GM19455 (cell line): ENCODE results near the gene ABHD12.
"Not testable (repeated sequence)": the region's sequence is repeated elsewhere in the genome, so short reads cannot be mapped to it uniquely, and the experiment has no call there.

Experiments
- ATAC-seq: cut with Tn5 transposase; IDR thresholded peaks from one replicate; pipeline ENCODE4 v1.9.1; 2021; ENCODE audit not compliant: unreplicated experiment

ABHD12 gene

DNA sequence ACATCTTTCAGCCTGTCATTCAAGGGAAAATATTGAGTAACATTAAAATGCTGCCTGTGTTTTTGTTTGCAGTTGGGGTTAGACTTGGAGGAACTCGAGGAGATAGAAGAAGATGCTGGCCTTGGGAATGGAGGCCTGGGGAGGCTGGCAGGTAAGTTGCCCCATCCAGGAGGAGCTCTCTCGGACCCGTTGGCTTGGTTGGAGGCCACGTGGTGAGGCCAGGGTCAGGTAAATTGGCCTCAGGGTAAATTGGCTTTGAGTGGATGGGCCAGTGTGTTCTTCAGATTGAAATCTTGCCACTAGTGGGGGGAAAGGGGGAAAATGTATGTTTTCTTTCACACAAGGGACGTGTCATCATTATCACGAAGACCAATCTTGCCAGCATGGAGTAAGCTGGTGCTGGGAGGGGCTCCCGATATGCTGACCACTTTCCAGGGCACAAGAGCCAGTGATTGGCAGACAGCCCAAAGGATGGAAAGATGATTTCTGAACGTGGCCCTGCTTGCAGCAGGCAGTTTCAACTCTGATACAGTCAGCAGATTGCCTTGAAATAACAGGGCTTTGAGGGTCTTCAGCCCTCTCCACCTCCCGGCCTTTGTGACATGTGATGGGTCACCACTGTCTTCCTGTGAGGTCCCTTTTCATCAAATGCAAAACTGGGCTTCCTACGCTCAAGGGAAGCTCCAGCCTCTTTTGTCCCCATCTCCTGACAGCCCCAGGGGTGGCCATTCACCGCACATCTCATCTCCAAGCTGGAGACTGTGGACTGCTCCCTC is 121.4 kb downstream of the ABHD12 start:
- ATAC-seq = no peak

DNA sequence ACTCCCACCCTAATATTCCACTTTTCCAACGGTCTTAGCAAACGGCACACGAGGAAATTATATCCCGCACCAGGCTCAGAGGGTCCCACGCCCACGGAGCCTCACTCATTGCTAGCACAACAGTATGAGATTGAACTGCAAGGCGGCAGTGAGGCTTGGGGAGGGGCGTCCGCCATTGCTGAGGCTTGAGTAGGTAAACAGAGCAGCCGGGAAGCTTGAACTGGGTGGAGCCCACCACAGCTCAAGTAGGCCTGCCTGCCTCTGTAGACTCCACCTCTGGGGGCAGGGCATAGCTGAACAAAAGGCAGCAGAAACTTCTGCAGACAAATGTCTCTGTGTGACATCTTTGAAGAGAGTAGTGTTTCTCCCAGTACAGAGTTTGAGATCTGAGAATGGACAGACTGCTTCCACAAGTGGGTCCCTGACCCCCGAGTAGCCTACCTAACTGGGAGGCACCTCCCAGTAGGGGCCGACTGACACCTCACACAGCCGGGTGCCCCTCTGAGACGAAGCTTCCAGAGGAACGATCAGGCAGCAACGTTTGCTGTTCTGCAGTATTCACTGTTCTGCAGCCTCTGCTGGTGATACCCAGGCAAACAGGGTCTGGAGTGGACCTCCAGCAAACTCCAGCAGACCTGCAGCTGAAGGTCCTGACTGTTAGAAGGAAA is 129.7 kb downstream of the ABHD12 start:
- not testable (repeated sequence) for ATAC-seq

DNA sequence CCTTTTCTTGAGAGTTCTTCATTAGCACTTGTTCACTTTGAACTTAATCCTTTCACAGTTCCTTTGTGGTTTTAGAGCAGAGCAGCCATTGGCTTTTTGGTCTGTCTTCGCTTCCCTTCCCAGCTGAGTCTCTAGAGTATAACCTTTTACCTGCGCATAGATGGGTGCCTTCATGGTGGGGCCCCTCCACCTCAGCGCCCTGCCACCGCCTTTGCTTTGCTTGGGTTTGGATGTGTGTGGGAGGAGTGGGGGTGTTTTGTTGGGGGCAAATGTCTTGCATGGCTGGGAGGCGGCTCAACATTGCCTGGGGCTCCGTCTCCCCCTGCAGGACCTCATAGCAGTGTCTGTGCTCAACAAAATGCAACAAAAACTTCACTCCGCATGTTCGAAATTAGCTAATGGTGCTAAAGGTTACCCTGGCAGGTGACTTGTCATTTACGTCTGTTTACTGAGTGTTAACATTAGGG is 130.8 kb downstream of the ABHD12 start:
- ATAC-seq = no peak

DNA sequence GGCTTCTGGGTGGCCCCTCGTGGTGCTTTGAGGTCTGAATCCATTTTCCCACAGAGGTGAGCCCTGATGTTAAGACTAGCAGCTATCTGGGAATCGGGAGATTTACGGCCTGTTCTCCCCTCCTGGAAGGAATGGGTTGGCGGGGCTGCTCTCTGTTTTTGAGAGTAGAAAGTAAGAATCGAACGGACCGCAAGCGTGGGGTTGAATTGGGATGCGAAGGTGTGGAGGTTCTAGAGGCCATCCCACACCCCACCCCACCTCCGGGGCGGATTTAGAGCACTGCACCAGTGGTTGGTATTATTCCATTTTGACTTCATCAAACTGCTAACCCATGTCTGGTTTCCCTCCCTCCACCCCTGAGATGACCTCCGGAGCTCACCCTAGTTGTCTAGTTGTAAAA is 131.3 kb downstream of the ABHD12 start:
- ATAC-seq = no peak

DNA sequence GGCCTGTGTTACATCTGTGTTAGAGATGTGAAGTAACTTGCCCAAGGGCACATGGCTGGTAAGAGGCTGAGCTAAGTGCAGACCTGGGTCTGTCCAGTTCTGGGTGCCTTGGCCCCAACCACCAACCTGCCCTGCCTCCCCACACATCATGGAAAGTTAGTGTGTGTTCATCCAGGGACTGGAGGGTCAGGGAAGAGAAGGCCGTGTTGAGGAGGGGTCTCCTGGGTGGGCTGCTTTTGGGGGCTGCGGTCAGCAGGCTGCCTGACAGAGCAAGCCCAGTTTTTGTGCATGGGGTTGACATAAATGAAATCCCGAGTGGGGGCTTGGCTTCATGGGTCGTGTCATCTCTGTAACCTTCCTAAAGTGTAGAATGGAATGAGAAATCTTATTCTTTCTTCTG is 131.8 kb downstream of the ABHD12 start:
- no peak for ATAC-seq

DNA sequence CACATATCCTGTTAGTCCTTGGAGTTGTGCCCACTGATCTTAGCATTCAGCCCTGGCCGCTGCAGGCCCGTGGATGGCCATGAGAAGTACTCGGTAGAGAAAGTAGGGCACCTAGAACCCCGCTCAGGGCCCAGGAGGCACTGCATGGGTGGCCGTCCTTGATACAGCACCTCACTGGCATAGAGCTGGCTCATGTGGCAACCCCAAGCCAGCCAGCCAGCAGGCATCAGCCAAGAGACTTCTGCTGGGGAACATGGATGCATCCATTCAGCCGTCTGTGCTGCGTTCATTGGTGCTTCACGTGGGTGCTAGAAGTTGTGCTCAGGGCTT is 132.2 kb downstream of the ABHD12 start:
- ATAC-seq = no peak

DNA sequence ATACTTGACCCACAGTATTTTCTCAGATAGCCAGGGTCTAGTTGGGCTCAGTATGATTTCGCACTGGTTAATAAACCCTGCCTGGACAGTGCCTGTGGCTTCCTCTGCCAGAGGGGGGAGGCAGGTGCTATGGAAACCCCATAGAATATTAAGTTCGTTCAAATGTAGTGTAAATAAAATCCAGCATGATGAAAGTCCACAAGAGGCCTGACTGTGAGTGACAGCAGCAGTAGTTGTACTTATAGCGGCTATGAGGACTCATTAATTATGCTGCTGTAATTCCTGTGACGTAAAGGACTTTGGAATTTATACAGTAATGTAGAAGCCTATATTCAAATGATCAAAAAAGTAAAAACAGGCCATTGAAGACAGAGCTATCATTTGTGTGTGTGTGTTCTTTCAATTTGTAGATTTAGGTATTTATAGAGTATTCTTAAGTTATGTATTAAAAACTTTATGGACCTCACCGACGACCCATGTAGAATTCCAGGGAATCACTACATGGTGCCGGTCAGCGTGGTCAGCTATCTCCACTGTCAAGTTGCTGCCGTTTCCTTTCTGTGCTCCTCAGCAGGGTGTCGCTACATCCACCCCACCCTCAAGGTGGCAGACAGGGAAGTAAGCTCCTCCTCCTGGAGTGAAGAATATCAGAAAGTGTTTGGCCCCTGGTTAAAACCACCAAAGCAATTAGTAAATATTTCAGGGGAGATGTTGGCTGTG is 132.7 kb downstream of the ABHD12 start:
- ATAC-seq = no peak

DNA sequence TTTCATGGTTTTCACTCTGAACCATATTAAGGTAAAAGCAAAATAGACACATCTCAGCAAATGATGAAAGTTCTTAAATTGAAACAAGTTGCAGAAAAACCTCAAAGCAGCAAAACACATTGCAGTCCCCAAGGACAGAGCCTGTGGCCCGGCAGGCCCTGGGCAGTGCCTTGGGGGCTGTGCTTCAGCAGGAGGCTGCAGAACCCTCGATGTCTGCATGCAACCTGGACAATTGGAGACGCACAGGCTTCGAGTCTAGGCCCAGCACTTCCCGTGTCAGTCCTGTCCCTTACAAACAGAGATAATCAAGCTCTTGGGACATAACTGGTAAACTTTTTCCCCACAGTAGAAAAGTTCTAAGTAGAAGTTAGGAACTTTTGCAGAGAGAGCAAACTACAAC is 133.5 kb downstream of the ABHD12 start:
- ATAC-seq = no peak

DNA sequence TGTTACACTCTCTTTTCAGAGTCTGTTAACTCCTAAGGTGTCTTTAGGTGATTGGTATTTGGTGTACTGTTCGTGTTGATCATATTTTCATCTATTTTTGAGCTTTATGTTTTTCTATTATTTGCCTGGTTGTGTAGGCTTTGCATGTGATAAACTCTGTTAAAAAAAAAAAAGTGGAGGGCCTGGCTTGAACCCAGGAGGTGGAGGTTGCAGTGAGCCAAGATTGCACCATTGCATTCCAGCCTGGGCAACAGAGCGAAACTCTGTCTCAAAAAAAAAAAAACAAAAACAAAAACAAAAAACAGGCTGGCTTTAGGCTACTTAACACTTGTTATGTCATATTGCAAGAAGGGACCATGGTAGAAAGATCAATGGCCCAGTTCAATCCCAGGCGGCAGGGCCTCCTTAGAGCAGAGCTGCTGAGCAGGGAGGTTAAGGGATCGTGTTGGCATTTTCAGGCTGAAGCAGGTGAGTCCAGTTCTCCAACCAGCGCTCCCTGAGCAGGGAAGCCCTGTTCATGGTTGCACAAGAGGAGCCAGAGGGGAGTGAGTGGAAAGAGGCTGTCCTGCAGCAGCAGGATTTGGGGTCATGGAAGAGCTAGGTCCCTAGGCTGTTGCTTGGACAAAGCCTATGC is 134.3 kb downstream of the ABHD12 start:
- no peak for ATAC-seq

DNA sequence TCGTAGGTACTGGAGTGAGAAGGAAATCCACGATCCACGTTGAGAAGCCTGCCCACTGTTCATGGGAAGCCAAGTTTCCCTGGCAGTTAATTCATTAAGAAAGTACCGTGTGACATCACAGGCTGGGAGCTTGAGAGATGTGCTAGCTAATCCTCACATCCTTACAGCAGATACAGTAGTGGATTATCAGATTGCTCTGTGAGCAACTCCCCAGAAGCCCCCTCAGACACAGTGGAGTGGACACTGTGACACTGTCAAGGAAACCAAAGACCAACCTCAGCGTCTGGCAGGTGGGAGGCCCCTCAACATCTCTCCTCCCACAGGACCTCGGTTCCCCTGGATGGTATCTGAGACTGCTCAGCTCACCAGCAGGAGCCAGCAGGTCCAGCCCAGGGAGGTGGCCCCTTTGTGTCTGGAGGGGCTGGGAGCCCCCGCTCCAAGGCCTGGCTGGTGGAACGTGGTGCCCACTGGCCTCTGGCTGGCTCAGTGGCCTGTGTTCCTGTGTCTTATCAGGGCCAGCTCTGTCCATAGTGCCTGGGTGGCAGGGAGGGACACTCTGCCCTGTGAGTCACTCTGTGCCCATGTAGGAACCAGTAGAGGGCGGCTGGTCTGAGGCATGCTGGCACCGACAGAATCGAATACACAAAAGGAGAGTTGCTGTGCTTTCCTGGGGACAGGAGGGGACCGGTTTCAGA is 135.5 kb downstream of the ABHD12 start:
- ATAC-seq = no peak

DNA sequence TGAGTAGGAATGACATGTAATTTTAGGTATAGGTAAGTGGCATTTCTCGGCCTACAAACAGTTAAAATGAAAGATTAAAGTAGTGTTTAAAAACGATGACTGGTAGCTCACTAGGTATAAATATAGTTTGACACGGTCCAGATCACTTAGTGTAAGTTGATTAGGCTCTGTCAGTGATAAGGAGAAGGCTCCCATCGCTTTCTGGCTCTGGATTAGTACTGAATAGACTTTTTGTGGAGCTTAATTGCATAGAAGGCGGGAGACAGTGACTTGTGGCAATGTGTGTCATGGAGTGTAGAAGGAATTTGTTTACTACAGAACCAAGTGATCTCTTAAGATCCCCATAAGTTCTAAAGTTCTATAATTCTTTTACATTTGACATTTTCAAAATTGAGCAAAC is 136.1 kb downstream of the ABHD12 start:
- no peak for ATAC-seq

DNA sequence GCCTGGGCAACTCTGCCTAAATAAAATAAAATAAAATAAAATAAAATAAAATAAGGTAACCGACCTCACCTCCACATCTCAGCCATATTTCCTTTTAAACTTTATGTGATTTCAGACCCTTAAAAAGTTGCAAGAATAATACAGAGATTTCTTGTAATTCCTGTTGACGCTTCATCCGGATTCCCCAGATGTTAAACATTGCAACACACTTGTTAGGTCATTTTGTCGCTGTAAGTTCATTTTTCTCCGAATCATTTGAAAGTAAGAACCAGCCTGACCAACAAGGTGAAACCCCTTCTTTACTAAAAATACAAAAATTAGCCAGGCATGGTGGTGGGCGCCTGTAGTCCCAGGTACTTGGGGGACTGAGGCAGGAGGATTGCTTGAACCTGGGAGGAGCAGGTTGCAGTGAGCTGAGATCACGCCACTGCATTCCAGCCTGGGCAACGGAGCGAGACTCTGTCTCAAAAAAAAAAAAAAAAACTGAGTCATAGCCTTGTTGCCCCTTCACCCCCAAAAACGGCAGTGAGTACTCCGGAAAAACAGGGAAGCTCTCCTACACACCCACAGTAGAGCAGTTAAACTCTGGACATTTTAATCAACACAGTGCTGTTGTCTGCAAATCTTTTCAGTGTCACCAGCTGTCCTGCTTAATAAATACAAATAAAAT is 136.9 kb downstream of the ABHD12 start:
- no peak for ATAC-seq

DNA sequence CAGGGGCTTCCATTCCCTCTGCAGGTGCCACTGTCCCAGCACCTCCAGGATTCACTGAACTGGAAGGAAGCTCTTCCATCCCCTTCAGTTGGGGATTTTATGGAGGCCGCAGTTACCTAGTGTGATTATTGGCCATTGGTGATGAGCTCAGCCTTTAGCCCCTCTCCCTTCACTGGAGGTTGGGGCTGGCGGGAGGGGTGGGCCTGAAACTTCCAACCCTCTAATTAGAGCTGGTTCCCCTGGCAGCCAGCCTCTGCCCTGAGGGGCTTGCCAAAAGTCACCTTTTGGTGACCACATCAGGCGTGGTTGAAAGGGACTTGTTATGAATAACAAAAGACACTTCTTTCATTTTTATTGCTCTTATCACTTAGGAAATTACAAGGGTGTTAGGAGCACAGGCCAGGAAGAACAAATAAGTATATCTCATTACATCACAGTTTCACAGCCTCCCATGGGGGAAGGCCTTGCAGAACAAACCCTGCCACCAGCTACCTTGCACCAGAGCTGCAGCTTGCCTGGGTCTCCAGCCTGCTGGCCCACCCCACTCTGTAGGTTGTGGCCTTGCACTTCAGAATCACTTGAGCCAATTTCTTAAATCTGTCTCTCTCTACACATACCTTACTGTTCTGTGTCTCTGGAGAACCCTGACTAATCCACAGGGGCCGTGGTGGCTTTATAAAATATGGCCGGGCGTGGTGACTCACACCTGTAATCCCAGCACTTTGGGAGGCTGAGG is 137.8 kb downstream of the ABHD12 start:
- ATAC-seq = no peak

DNA sequence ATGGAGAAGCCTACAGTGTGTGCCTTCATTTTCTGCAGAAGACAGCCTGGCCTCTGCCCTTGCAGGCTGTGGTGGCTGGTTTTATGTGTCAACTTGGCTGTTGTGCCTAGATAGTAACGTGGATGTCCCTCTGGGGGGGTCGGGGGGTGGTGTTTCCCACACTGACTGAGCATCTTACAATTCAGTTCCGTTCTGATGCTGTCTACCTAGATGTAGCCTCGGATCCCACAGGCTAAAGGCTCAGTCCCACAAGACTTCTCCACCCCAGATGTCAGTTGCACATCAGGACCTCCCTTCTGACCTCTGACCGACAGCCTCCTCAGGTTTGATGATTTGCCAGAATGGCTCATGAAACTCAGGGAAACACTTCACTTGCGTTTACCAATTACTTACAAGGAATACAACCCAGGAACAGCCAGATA is 138.4 kb downstream of the ABHD12 start:
- no peak for ATAC-seq

DNA sequence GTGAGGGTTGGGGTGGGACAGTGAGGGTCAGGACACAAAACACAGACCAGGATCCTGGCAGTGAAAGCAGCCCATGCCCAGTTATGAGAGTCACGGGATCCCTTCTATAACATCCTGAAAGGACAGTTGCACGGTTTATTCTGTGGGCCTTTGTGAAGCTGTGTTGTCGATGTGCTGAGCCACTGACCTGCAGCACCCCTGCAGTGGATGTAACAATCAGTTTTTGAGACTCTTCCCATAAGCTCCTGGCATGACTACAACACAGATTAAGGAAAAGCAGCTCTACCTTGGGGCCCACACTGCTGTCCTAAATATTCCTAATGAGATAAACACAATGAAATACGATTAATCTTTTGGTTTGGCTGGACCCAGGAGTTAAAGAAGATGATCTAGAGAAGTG is 139.1 kb downstream of the ABHD12 start:
- ATAC-seq = no peak

DNA sequence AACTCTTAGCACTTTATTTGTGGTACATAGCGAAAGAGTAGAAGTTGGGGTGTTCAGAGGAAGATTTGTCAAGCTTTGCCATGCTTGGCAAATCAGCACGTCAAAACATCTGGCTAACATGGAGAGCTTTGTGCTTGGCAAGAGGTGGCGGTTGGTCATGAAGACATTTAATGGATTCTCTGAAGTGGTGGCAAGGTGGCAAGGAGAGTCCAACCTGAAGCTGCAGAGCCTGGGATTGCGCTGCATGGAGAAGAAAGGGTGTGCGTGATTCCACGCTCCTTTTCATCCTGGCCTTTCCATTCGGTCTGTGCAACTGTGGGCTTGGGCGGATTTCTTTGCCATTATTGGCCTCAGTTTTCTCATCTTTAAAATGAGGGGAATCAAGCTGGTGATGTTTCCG is 139.6 kb downstream of the ABHD12 start:
- ATAC-seq = no peak

DNA sequence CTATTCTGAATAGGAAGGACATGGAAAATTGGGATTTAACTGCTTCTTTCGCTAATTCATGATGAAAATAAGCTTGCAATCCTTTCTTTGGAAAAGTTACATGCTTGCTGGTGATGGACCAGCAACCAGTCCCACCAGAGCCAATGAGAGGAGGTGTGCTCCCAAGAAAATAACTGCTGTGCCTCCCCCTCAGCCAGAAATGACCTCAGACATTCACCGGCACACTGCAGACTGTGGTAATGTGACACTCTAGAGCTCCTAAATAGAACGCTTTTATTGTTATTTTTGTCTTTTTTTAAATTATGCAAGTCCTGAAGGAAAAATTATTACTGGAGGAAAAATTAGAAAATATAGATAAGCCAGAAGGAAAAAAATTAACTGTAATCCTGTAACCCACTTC is 140.1 kb downstream of the ABHD12 start:
- no peak for ATAC-seq
